K562 (cell line): ENCODE data around the gene SATB1. TPM values are rescaled to one million over a fixed set of nuclear protein-coding genes. Genes with fewer than 3 reads are reported as not detected.

Experiments
- ATAC-seq: fragments of 200-7000 bp; cut with Tn5 transposase; 3 replicates; pipeline ENCODE4 v1.9.1; 2020; ENCODE audit warnings: moderate library complexity
- BruUV-seq: library from RNA; stranded (reverse); fragments of 400-500 nt; replicated peaks from 2 replicates; lab custom pipeline; 2021; lab: Mats Ljungman, UMichigan
- CTCF ChIA-PET: fragments of 300-600 bp; formaldehyde crosslinking; extraction: SDS; loops from one replicate; lab custom pipeline; 2021; ENCODE audit warnings: low intra/inter-chr PET ratio; lab: Yijun Ruan, JAX
- POLR2A ChIA-PET: fragments of 300-600, 350-650 bp; sonication (Branson Sonifier 250); formaldehyde crosslinking; extraction: SDS; loops from one replicate; lab custom pipeline; 2021; ENCODE audit warnings: antibody characterized with exemption, inconsistent platforms; lab: Yijun Ruan, JAX
- DNase-seq, 4 experiments: peaks; one replicate each; pipeline versions ENCODE4 v3.0.0 to v3.0.0-alpha.2; 2011 to 2018; ENCODE audit warnings: low spot score in 3 of 4, mixed read lengths in 3 of 4; ENCODE audit errors: extremely low read depth in 1 of 4
- FAIRE-seq: peaks from 2 replicates; lab custom pipeline; 2011; peaks lifted over from hg19 to GRCh38; lab: Jason Lieb, UNC
- H2AFZ ChIP-seq: 2 replicates; pipeline ENCODE4 v1.6.0; 2011; ENCODE audit warnings: low read depth, low read length, control low read depth, inconsistent platforms
- H3K27ac ChIP-seq: fragments of 200-600 bp; 3 replicates; pipeline ENCODE4 v1.8.0; 2011; ENCODE audit warnings: low read depth, mild to moderate bottlenecking, control low read depth, inconsistent platforms, low read length, moderate library complexity, mixed read lengths; ENCODE audit errors: extremely low read depth
- H3K27me3 ChIP-seq, 2 experiments: fragments of 300-600 bp in 1 of 2; 2 replicates in 1 of 2; 3 replicates in 1 of 2; pipeline versions ENCODE4 v1.6.0 to v1.8.0; 2011; ENCODE audit warnings: inconsistent platforms in 2 of 2, low read length in 2 of 2, mild to moderate bottlenecking in 1 of 2, mixed read lengths in 1 of 2, moderate library complexity in 1 of 2; ENCODE audit not compliant: control insufficient read depth in 2 of 2, insufficient read depth in 2 of 2
- H3K36me3 ChIP-seq: fragments of 300-600 bp; 3 replicates; pipeline ENCODE4 v1.8.0; 2011; ENCODE audit warnings: mild to moderate bottlenecking, low read length, inconsistent platforms; ENCODE audit not compliant: control insufficient read depth, insufficient read depth
- H3K4me1 ChIP-seq, 2 experiments: fragments of 200-600 bp in 1 of 2; replicated peaks in 1 of 2; 2 replicates in 1 of 2; 3 replicates in 1 of 2; pipeline versions ENCODE4 v1.5.1 to v1.8.0; 2011; ENCODE audit warnings: inconsistent platforms in 2 of 2, low read length in 2 of 2, mild to moderate bottlenecking in 1 of 2, mixed read lengths in 1 of 2, moderate library complexity in 1 of 2; ENCODE audit not compliant: control insufficient read depth in 2 of 2, insufficient read depth in 2 of 2
- H3K4me2 ChIP-seq: 2 replicates; pipeline ENCODE4 v1.6.1; 2011; ENCODE audit warnings: low read length, control low read depth, inconsistent platforms, mixed read lengths; ENCODE audit not compliant: insufficient read depth
- H3K4me3 ChIP-seq: fragments of 200-600 bp; sonication (generic), shearing (Covaris generic); 2 replicates; pipeline ENCODE4 v1.5.1; 2016; ENCODE audit warnings: control low read depth, inconsistent platforms
- H3K79me2 ChIP-seq: fragments of 200-600 bp; 3 replicates; pipeline ENCODE4 v1.8.0; 2011; ENCODE audit warnings: low read length, inconsistent platforms; ENCODE audit not compliant: control insufficient read depth, insufficient read depth
- H3K9ac ChIP-seq, 2 experiments: 2 replicates each; pipeline versions ENCODE4 v1.6.0 to v1.6.1; 2011; ENCODE audit warnings: low read depth in 2 of 2, low read length in 2 of 2, control low read depth in 1 of 2, inconsistent platforms in 1 of 2, mild to moderate bottlenecking in 1 of 2, mixed read lengths in 1 of 2; ENCODE audit not compliant: insufficient read depth in 1 of 2
- H3K9me1 ChIP-seq: one replicate; pipeline ENCODE4 v1.6.0; 2011; ENCODE audit warnings: inconsistent platforms, mild to moderate bottlenecking, low read length, moderate library complexity; ENCODE audit not compliant: control insufficient read depth, insufficient read depth
- H3K9me3 ChIP-seq: replicated peaks from 2 replicates; pipeline ENCODE4 v1.5.1; 2011; ENCODE audit warnings: low read depth, low read length, inconsistent platforms; ENCODE audit not compliant: control insufficient read depth, insufficient read depth
- H4K20me1 ChIP-seq: replicated peaks from 2 replicates; pipeline ENCODE4 v1.6.1; 2011; ENCODE audit warnings: low read length, inconsistent platforms, mixed read lengths; ENCODE audit not compliant: control insufficient read depth, insufficient read depth
- FOXP1 ChIP-seq: sonication (generic); formaldehyde crosslinking; IDR thresholded peaks from 2 replicates; pipeline ENCODE4 v1.8.0; 2022; ENCODE audit warnings: mild to moderate bottlenecking, missing genetic modification reagents
- PURB ChIP-seq: sonication (generic); formaldehyde crosslinking; IDR thresholded peaks from 2 replicates; pipeline ENCODE4 v1.9.0; 2021; ENCODE audit warnings: low read depth, mild to moderate bottlenecking, missing genetic modification reagents
- ZNF311 ChIP-seq: fragments of 250-450 bp; sonication (Bioruptor Pico); IDR thresholded peaks from 2 replicates; pipeline ENCODE4 v1.4.0; 2020; ENCODE audit warnings: mild to moderate bottlenecking, moderate library complexity
- ZNF699 ChIP-seq: fragments of 250-450 bp; sonication (Bioruptor Pico); IDR thresholded peaks from 2 replicates; pipeline ENCODE4 v1.8.0; 2021; ENCODE audit warnings: mild to moderate bottlenecking, moderate library complexity; ENCODE audit not compliant: insufficient replicate concordance
- WGBS: fragments of 100-300 bp; shearing (Covaris generic); methylation state at CpG from one replicate; pipeline ENCODE4 v1.1.6; 2016; ENCODE audit warnings: low coverage, mixed read lengths; ENCODE audit not compliant: insufficient coverage; ENCODE audit errors: missing lambda C conversion rate; 5-methylcytosine and 5-hydroxymethylcytosine counted together
- in situ Hi-C: fragments of 300-500 bp; cut with MboI; formaldehyde crosslinking; loops from 4 replicates; pipeline ENCODE4 v1.15.0; 2018; ENCODE audit warnings: inconsistent platforms, mixed read lengths
- intact Hi-C: fragments of 100-400 bp; cut with micrococcal nuclease; formaldehyde crosslinking; loops from 2 replicates; pipeline ENCODE4 v1.14.2; 2022
- polyA plus RNA-seq, 8 experiments: library from polyadenylated mRNA; depleted of rRNA in 4 of 8; stranded (reverse) in 5 of 8; unstranded in 3 of 8; fragments of >200 nt; fragmentation: Nextera tagmentation in 2 of 8; fragmentation: Illumina TruSeq in 1 of 8; extraction: Ambion mirVana in 2 of 8; extraction: Trizol in 1 of 8; gene quantifications; 2 replicates each; pipeline versions ENCODE4 v1.2.1 to v1.2.3, GENCODE V29; 2011 to 2014; ENCODE audit warnings: inconsistent platforms in 1 of 8, missing spikeins in 1 of 8
- total RNA-seq, 7 experiments: library from RNA; depleted of rRNA in 6 of 7; stranded (reverse); fragments of >200 nt in 6 of 7; fragmentation: Illumina TruSeq in 2 of 7; extraction: Trizol in 2 of 7; gene quantifications; 2 replicates each; pipeline versions ENCODE4 v1.2.1 to v1.2.3, GENCODE V29; 2011 to 2021; ENCODE audit warnings: low replicate concordance in 1 of 7
- TF ChIP-seq, protein P1 (sequence below): fragments of 450-650 bp; formaldehyde crosslinking; IDR thresholded peaks from 2 replicates; pipeline ENCODE4 v1.4.0; 2020; ENCODE audit warnings: mild to moderate bottlenecking, moderate library complexity
- TF ChIP-seq, protein P2 (sequence below): fragments of 450-650 bp; IDR thresholded peaks from 2 replicates; pipeline ENCODE4 v1.6.1; 2016; ENCODE audit warnings: mild to moderate bottlenecking

SATB1 gene
- total and polyA plus RNA-seq, 9 of the 15 experiments (the other 6 are each of a cell fraction or from before 2014, with no cell fraction given) = 0.03 to 2.5 (median 0.15) TPM; not detected in 1

DNA sequence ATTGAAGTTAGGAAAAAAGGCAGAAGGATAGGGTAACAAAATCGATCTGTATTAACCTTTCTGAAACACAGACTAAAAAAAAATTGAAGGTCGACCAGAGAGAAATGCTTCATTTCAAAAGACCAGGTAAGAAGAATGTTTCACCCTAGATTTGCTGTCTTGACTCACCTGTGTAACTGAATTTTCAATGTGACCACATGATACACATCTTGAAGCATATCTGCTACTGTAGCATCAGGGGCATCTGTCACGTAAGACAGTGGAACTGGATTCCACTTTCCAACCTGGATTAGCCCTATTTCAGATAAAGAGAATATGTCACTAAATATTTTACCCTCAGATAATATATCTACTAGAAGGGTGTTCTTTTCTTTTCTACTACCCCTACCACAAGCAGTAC is 9.3 kb downstream of the SATB1 start:
- no peaks in the 10 kb centered on the region for H3K36me3 ChIP-seq
- no peak overlapping the region for H3K4me2 ChIP-seq
- no peak overlapping the region for H2AFZ ChIP-seq
- no peaks in the 10 kb centered on the region for H3K4me1 ChIP-seq
- no peaks in the 10 kb centered on the region for H4K20me1 ChIP-seq
- no peak overlapping the region for H3K9ac ChIP-seq
- no TSS peak for BruUV-seq
- H3K4me3 ChIP-seq = no peak overlapping the region
- CTCF ChIA-PET = no interaction called here
- H3K9me1 ChIP-seq = no peaks in the 10 kb centered on the region
- TF ChIP-seq PURB = no peak
- TF ChIP-seq, protein P1, sequence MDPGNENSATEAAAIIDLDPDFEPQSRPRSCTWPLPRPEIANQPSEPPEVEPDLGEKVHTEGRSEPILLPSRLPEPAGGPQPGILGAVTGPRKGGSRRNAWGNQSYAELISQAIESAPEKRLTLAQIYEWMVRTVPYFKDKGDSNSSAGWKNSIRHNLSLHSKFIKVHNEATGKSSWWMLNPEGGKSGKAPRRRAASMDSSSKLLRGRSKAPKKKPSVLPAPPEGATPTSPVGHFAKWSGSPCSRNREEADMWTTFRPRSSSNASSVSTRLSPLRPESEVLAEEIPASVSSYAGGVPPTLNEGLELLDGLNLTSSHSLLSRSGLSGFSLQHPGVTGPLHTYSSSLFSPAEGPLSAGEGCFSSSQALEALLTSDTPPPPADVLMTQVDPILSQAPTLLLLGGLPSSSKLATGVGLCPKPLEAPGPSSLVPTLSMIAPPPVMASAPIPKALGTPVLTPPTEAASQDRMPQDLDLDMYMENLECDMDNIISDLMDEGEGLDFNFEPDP (CRISPR knock-in tag) = no peak
- H3K79me2 ChIP-seq = no peaks in the 10 kb centered on the region
- DNase-seq = no peak
- intact Hi-C loops = no loop called here
- WGBS = 0% methylated on average over 3 of the region's 3 CpGs
- FAIRE-seq = no peak
- H3K9me3 ChIP-seq = no peaks in the 10 kb centered on the region
- no peaks in the 10 kb centered on the region for H3K27me3 ChIP-seq
- H3K27ac ChIP-seq = no peak overlapping the region
- no peak for ATAC-seq
- in situ Hi-C loops = loop anchor here (25.0 kb wide), 1 partner anchor 979 kb away; no protein-coding TSS in a partner anchor
- POLR2A ChIA-PET = no interaction called here

DNA sequence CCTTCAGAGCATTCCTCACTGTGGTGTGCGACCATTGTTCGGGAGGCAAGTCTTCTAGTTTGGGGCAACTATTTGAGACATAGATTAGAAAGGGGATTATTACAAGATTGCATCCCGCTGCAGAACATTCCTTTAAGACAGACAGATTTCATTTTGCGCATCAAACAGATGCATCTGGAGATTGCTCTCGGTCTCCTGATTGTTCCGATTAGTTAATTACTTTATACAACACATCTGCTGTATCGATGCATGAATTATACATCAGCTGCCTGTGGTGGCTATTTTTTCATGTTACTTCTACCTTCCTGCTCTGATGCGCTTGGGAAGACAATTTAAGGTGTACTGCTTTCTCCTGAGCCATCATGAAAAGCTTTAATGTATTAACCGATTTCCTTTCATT is 10.0 kb downstream of the SATB1 start:
- no peak overlapping the region for H3K4me2 ChIP-seq
- no peak overlapping the region for H3K4me3 ChIP-seq
- POLR2A ChIA-PET = interaction anchor here (0.7 kb wide), 1 partner anchor 867 kb away, joined by 3 read pairs; no protein-coding TSS in a partner anchor
- no peaks in the 10 kb centered on the region for H3K79me2 ChIP-seq
- FAIRE-seq = no peak
- H3K9me3 ChIP-seq = no peaks in the 10 kb centered on the region
- H3K9ac ChIP-seq = no peak overlapping the region
- DNase-seq = no peak
- no peaks in the 10 kb centered on the region for H3K27me3 ChIP-seq
- in situ Hi-C loops (loop anchor here (25.0 kb wide), 1 partner anchor 978 kb away; no protein-coding TSS in a partner anchor), intact Hi-C loops (no loop called here)
- H2AFZ ChIP-seq = no peak overlapping the region
- H4K20me1 ChIP-seq = no peaks in the 10 kb centered on the region
- TF ChIP-seq FOXP1 (CRISPR knock-in tag) (no peak), ZNF311 (CRISPR knock-in tag) (no peak), ZNF699 (CRISPR knock-in tag) (no peak)
- TF ChIP-seq, protein P2, sequence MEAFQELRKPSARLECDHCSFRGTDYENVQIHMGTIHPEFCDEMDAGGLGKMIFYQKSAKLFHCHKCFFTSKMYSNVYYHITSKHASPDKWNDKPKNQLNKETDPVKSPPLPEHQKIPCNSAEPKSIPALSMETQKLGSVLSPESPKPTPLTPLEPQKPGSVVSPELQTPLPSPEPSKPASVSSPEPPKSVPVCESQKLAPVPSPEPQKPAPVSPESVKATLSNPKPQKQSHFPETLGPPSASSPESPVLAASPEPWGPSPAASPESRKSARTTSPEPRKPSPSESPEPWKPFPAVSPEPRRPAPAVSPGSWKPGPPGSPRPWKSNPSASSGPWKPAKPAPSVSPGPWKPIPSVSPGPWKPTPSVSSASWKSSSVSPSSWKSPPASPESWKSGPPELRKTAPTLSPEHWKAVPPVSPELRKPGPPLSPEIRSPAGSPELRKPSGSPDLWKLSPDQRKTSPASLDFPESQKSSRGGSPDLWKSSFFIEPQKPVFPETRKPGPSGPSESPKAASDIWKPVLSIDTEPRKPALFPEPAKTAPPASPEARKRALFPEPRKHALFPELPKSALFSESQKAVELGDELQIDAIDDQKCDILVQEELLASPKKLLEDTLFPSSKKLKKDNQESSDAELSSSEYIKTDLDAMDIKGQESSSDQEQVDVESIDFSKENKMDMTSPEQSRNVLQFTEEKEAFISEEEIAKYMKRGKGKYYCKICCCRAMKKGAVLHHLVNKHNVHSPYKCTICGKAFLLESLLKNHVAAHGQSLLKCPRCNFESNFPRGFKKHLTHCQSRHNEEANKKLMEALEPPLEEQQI = no peak
- no peak for ATAC-seq
- no peaks in the 10 kb centered on the region for H3K4me1 ChIP-seq
- no TSS peak for BruUV-seq
- under 1% methylated on average over 9 of the region's 9 CpGs for WGBS
- CTCF ChIA-PET = no interaction called here
- H3K9me1 ChIP-seq = no peaks in the 10 kb centered on the region
- H3K36me3 ChIP-seq = no peaks in the 10 kb centered on the region
- H3K27ac ChIP-seq = no peak overlapping the region
